OCI-LY7 (cell line): ENCODE results near the gene PHACTR3. TPM values are rescaled to one million over a fixed set of nuclear protein-coding genes. Genes with fewer than 3 reads are reported as not detected.

Experiments used
- BruUV-seq: library from RNA; stranded (reverse); fragments of 400-500 nt; replicated peaks from 2 replicates; lab custom pipeline; 2021; lab: Mats Ljungman, UMichigan
- CTCF ChIA-PET: fragments of 300-600 bp; sonication (Branson Sonifier 250); formaldehyde crosslinking; loops from one replicate; lab custom pipeline; 2022; ENCODE audit warnings: antibody characterized with exemption; ENCODE audit not compliant: unreplicated experiment; lab: Charles Lee
- POLR2A ChIA-PET: fragments of 300-600 bp; sonication (Branson Sonifier 250); formaldehyde crosslinking; loops from one replicate; lab custom pipeline; 2022; ENCODE audit warnings: antibody characterized with exemption; lab: Charles Lee
- DNase-seq: peaks from one replicate; pipeline ENCODE4 v3.0.0-alpha.2; 2015; ENCODE audit warnings: low spot score
- H2AFZ ChIP-seq: fragments of 200-600 bp; sonication (generic), shearing (Covaris generic); 2 replicates; pipeline ENCODE4 v1.6.1; 2014; ENCODE audit warnings: mild to moderate bottlenecking, antibody characterized with exemption, low read length, moderate library complexity
- H3K27ac ChIP-seq: fragments of 200-600 bp; sonication (generic); 2 replicates; pipeline ENCODE4 v1.5.1; 2014; ENCODE audit warnings: mixed run types, low read depth, mild to moderate bottlenecking, moderate library complexity, low read length, inconsistent platforms; ENCODE audit not compliant: poor library complexity, severe bottlenecking
- H3K36me3 ChIP-seq: fragments of 200-600 bp; sonication (generic); 2 replicates; pipeline ENCODE4 v1.6.1; 2014; ENCODE audit warnings: mild to moderate bottlenecking, antibody characterized with exemption, low read length, moderate library complexity, mixed read lengths; ENCODE audit not compliant: insufficient read depth
- H3K4me1 ChIP-seq: fragments of 200-600 bp; sonication (generic); 2 replicates; pipeline ENCODE4 v1.5.1; 2014; ENCODE audit warnings: mild to moderate bottlenecking, low read length; ENCODE audit not compliant: insufficient read depth, poor library complexity, severe bottlenecking
- H3K4me2 ChIP-seq: fragments of 200-600 bp; sonication (generic); 2 replicates; pipeline ENCODE4 v1.6.1; 2014; ENCODE audit warnings: mild to moderate bottlenecking, low read length
- H3K4me3 ChIP-seq: fragments of 200-600 bp; sonication (generic); 2 replicates; pipeline ENCODE4 v1.5.1; 2014; ENCODE audit warnings: mild to moderate bottlenecking, low read depth, low read length; ENCODE audit not compliant: poor library complexity, severe bottlenecking
- H3K79me2 ChIP-seq: fragments of 200-600 bp; sonication (generic); 2 replicates; pipeline ENCODE4 v1.6.1; 2016; ENCODE audit warnings: low read depth, mild to moderate bottlenecking, low read length, moderate library complexity, mixed read lengths; ENCODE audit not compliant: insufficient read depth
- H3K9me2 ChIP-seq: fragments of 200-600 bp; sonication (generic); 2 replicates; pipeline ENCODE4 v1.6.1; 2016; ENCODE audit warnings: mild to moderate bottlenecking, low read length, mixed read lengths; ENCODE audit not compliant: insufficient read depth
- H3K9me3 ChIP-seq: fragments of 200-600 bp; sonication (generic); 2 replicates; pipeline ENCODE4 v1.6.1; 2014; ENCODE audit warnings: mild to moderate bottlenecking, mixed run types, low read length, mixed read lengths
- H4K20me1 ChIP-seq: fragments of 200-600 bp; sonication (generic); 2 replicates; pipeline ENCODE4 v1.6.1; 2014; ENCODE audit warnings: mild to moderate bottlenecking, antibody characterized with exemption, low read length, moderate library complexity, mixed read lengths; ENCODE audit not compliant: insufficient read depth
- EZH2phosphoT487 ChIP-seq: fragments of 200-600 bp; sonication (generic); IDR thresholded peaks from 2 replicates; pipeline ENCODE4 v1.6.1; 2018; ENCODE audit warnings: low read depth, borderline replicate concordance, mild to moderate bottlenecking, mixed run types, antibody characterized with exemption, low read length, moderate library complexity, mixed read lengths
- intact Hi-C: fragments of 100-400 bp; cut with micrococcal nuclease; formaldehyde crosslinking; loops from one replicate; pipeline ENCODE4 v1.10.0; 2022; ENCODE audit not compliant: unreplicated experiment
- total RNA-seq, 2 experiments: library from RNA; depleted of rRNA in 1 of 2; stranded (reverse); fragments of >200 nt in 1 of 2; shearing (Covaris generic) in 1 of 2; gene quantifications; 2 replicates each; pipeline ENCODE4 v1.2.3, GENCODE V29; 2014 to 2022
- TF ChIP-seq, protein P1 (sequence below): fragments of 200-600 bp; sonication (generic); conservative IDR thresholded peaks from 2 replicates; pipeline ENCODE4 v1.5.1; 2014; ENCODE audit warnings: mild to moderate bottlenecking, antibody characterized with exemption, low read length, moderate library complexity, mixed read lengths

The PHACTR3 gene
- total RNA-seq, 2 experiments from 2014 or later, result 0.32 TPM; not detected in 1

- no peak overlapping the region for H3K27ac ChIP-seq
- H3K9me3 ChIP-seq, result no peaks in the 10 kb centered on the region
- no peaks in the 10 kb centered on the region for H3K36me3 ChIP-seq
- CTCF ChIA-PET, result no interaction called here
- no peaks in the 10 kb centered on the region for H3K4me1 ChIP-seq
- intact Hi-C loops, result no loop called here
- POLR2A ChIA-PET, result no interaction called here
- H3K4me3 ChIP-seq, result no peak overlapping the region
- DNase-seq, result no peak
- no peaks in the 10 kb centered on the region for H3K79me2 ChIP-seq
- no peaks in the 10 kb centered on the region for H4K20me1 ChIP-seq
- no peaks in the 10 kb centered on the region for H3K9me2 ChIP-seq
- BruUV-seq, result no TSS peak
- no peak for TF ChIP-seq EZH2phosphoT487
- TF ChIP-seq, protein P1, sequence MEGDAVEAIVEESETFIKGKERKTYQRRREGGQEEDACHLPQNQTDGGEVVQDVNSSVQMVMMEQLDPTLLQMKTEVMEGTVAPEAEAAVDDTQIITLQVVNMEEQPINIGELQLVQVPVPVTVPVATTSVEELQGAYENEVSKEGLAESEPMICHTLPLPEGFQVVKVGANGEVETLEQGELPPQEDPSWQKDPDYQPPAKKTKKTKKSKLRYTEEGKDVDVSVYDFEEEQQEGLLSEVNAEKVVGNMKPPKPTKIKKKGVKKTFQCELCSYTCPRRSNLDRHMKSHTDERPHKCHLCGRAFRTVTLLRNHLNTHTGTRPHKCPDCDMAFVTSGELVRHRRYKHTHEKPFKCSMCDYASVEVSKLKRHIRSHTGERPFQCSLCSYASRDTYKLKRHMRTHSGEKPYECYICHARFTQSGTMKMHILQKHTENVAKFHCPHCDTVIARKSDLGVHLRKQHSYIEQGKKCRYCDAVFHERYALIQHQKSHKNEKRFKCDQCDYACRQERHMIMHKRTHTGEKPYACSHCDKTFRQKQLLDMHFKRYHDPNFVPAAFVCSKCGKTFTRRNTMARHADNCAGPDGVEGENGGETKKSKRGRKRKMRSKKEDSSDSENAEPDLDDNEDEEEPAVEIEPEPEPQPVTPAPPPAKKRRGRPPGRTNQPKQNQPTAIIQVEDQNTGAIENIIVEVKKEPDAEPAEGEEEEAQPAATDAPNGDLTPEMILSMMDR, result no peak
- H2AFZ ChIP-seq, result no peak overlapping the region
- H3K4me2 ChIP-seq, result no peak overlapping the region
These were observed 24.8 kb upstream of the PHACTR3 start for GRCh38 chr20:59579404-59580145.

DNA sequence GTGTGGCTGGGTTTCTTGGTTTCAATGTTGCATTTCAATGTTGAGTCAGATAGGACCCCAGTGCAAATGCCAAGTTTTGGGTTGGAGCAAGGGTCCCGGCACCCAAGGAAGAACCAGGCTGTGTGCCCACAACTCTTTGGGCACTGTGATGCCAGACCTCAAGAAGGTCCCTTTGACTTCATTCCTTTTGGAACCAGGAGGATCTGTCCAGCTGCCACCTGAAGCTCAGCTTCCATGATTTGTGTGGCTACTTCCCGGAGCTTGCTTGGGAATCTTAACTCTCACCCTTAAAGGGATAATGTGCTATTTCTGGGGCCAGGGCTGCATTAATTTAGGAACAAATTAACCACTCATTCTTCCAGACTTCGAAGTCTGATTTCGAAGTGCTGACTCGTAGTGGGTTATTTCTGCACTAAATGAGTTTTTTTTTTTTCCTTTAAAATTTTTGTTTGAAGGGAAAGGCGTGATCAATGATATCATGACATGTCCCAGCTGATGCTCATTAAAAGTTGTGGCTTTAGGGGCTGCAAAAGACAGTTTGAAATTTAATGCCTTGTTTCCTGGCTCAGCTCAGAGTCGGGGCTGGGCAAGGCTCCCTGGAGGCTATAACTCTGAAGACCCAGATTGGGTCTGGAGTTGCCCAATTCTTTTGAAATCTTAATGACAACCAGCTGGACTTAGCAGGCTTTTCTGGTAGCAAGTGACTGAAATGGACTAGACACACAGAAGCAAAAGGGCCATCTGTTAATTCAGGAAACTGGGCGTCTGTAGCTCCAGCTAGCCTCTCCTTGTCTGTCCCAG lies 24.0 kb upstream of the PHACTR3 start:
- POLR2A ChIA-PET, result no interaction called here

More for the DNA sequence above, 24.0 kb upstream of the PHACTR3 start:
- H3K4me1 ChIP-seq, result no peaks in the 10 kb centered on the region
- intact Hi-C loops, result no loop called here
- no peak overlapping the region for H3K27ac ChIP-seq
- BruUV-seq, result no TSS peak
- no peak for TF ChIP-seq EZH2phosphoT487
- TF ChIP-seq, protein P1, result no peak
- CTCF ChIA-PET, result no interaction called here
- H3K36me3 ChIP-seq, result no peaks in the 10 kb centered on the region
- H3K4me3 ChIP-seq, result no peak overlapping the region
- no peaks in the 10 kb centered on the region for H3K9me3 ChIP-seq
- no peak overlapping the region for H3K4me2 ChIP-seq
- DNase-seq, result no peak
- H2AFZ ChIP-seq, result no peak overlapping the region
- no peaks in the 10 kb centered on the region for H3K79me2 ChIP-seq
- no peaks in the 10 kb centered on the region for H4K20me1 ChIP-seq
- no peaks in the 10 kb centered on the region for H3K9me2 ChIP-seq
